DOHH2 (cell line): ENCODE measurements around the gene PCSK5.

ENCODE experiments used
- EZH2phosphoT487 ChIP-seq: fragments of 200-600 bp; sonication (generic); IDR thresholded peaks from 2 replicates; pipeline ENCODE4 v1.6.1; 2017; ENCODE audit warnings: borderline replicate concordance, mild to moderate bottlenecking, antibody characterized with exemption, low read length, moderate library complexity, mixed read lengths
- TF ChIP-seq, protein P1 (sequence below): fragments of 200-600 bp; sonication (generic); IDR thresholded peaks from one replicate; pipeline ENCODE4 v1.5.1; 2014; ENCODE audit warnings: antibody characterized with exemption, mild to moderate bottlenecking, low read depth, low read length; ENCODE audit not compliant: poor library complexity, severe bottlenecking

DNA sequence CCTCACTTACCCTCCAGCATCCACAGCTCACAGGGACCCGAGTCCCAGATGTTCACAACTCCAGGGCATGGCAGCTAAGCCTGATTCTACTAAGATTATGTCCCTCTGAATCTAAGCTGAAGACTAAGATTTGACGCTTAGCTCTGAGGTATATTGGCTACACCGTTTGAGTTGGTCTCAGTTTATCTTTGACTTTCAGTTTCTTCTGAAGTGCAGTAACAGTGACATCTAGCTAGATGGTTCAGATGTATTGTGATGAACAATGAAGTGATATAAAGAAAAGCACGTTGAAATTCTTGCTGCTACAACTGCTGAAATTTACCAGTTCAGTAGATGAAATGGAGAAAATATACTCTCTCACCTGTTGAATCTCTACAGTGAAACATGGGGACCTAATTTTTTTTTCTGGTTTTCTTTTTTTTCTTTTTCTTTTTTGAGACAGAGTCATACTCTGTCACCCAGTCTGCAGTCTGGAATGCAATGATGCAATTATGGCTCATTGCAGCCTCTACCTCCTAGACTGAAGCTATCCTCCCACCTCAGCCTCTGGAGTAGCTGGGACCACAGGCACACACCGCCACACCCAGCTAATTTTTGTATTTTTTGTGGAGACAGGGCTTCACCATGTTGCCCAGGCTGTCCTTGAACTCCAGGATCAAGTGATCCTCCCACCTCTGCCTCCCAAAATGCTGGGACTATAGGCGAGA is 488.0 kb downstream of the PCSK5 start:
- TF ChIP-seq, protein P1, sequence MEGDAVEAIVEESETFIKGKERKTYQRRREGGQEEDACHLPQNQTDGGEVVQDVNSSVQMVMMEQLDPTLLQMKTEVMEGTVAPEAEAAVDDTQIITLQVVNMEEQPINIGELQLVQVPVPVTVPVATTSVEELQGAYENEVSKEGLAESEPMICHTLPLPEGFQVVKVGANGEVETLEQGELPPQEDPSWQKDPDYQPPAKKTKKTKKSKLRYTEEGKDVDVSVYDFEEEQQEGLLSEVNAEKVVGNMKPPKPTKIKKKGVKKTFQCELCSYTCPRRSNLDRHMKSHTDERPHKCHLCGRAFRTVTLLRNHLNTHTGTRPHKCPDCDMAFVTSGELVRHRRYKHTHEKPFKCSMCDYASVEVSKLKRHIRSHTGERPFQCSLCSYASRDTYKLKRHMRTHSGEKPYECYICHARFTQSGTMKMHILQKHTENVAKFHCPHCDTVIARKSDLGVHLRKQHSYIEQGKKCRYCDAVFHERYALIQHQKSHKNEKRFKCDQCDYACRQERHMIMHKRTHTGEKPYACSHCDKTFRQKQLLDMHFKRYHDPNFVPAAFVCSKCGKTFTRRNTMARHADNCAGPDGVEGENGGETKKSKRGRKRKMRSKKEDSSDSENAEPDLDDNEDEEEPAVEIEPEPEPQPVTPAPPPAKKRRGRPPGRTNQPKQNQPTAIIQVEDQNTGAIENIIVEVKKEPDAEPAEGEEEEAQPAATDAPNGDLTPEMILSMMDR = no peak
- no peak for TF ChIP-seq EZH2phosphoT487
